DND-41 (cell line): ENCODE measurements around the gene TMEM151A.

Experiments
- EZH2 ChIP-seq: IDR thresholded peaks from 3 replicates; pipeline ENCODE4 v1.6.1; 2012; ENCODE audit warnings: borderline replicate concordance, low read depth, mild to moderate bottlenecking, moderate library complexity, low read length, inconsistent platforms; ENCODE audit not compliant: severe bottlenecking
- TF ChIP-seq, protein P1 (sequence below): IDR thresholded peaks from 2 replicates; pipeline ENCODE4 v1.5.1; 2012; ENCODE audit warnings: borderline replicate concordance, low read length, moderate library complexity, mild to moderate bottlenecking; ENCODE audit not compliant: poor library complexity, severe bottlenecking; ENCODE audit errors: extremely low read depth

DNA sequence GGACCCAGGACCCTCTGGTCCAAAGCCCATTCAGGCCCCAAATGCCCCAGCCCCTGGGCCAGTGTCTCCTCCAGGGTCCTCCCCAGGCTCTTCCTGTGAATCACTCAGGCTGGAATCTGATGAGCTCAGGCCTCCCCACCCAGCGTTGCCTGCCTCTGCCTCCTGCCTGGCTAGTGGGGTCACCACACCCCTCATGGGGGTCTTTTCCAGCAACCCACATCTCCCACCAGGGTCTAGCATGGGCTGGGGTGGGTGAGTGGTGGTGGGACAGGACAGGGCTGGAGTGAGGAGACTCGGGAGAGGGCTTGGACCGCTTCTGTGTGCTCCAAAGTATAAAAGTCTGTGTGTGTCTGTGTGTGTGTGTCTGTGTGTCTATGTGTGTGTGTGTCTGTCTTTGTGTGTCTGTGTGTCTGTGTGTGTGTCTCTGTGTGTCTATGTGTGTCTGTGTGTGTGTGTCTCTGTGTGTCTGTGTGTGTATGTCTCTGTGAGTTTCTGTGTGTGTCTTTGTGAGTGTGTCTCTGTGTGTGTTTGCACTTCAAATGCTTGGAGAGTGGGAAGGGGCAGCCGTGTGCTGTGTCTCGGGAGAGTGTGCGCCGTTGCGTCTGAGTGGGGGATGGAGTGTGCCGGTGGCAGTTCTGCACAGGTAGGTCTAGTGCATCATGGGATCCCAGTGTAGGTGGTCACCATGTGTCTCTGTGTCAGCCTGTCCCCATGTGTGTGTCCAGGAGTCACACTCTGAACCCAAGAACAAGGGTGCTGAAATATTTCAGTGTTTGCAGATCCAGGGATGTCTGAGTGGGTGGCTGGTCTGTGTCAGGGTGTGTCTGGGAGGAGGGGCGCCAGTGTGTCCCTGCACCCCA is 35.7 kb downstream of the TMEM151A start:
- TF ChIP-seq, protein P1, sequence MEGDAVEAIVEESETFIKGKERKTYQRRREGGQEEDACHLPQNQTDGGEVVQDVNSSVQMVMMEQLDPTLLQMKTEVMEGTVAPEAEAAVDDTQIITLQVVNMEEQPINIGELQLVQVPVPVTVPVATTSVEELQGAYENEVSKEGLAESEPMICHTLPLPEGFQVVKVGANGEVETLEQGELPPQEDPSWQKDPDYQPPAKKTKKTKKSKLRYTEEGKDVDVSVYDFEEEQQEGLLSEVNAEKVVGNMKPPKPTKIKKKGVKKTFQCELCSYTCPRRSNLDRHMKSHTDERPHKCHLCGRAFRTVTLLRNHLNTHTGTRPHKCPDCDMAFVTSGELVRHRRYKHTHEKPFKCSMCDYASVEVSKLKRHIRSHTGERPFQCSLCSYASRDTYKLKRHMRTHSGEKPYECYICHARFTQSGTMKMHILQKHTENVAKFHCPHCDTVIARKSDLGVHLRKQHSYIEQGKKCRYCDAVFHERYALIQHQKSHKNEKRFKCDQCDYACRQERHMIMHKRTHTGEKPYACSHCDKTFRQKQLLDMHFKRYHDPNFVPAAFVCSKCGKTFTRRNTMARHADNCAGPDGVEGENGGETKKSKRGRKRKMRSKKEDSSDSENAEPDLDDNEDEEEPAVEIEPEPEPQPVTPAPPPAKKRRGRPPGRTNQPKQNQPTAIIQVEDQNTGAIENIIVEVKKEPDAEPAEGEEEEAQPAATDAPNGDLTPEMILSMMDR, result no peak
- TF ChIP-seq EZH2, result no peak
